Inferior parietal cortex (tissue), 1 donor: ENCODE data around the gene TMUB2.

ENCODE experiments used
- DNase-seq: peaks from one replicate; pipeline ENCODE4 v3.0.0-alpha.2; 2016; ENCODE audit errors: extremely low spot score

The TMUB2 gene

DNA sequence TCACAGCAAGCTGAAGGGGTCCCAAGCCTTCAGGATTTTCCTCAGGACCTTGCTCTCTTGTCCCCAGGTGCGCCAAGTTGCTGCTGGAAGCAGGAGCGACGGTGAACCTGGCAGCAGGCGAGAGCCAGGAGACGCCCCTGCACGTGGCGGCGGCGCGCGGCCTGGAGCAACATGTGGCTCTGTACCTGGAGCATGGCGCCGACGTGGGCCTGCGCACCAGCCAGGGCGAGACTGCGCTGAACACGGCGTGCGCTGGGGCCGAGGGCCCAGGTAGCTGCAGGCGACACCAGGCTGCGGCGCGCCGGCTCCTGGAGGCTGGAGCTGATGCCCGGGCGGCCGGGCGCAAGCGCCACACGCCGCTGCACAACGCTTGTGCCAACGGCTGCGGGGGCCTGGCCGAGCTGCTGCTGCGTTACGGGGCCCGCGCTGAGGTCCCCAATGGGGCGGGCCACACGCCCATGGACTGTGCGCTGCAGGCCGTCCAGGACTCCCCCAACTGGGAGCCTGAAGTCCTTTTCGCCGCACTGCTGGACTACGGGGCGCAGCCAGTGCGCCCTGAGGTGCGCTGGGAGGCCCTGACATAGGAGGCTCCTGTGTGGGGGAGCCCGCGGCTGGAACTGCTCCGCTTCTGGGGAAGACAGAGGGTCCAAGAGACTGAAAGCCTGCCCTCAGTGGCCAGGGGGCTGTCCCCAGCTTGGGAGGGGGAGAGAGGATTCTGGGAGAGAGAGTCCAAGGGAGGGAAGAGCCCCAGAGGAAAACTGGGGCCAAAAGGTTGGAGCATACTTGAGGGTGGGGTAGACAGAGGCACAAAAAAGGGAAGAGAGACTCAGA lies 9.9 kb upstream of the TMUB2 start:
- DNase-seq = no peak

DNA sequence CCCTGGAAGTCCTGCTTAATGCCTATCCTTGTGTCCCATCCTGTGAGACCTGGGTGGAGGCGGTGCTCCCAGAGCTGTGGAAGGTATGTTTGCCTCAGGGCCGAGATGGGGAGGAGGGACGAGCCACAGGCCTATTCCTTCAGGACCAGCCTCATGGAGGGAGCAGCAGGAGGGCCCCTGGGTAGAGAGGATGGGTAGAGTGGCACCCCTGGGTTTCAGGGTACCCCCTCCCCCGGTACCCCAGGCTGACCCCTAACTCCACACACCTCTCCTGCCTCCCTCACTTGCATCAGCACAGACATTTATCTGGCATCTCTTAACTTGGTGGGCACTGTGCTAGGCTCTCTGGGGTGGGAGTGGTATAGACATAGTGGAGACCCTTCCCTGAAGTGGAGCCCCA lies 9.1 kb upstream of the TMUB2 start:
- no peak for DNase-seq

DNA sequence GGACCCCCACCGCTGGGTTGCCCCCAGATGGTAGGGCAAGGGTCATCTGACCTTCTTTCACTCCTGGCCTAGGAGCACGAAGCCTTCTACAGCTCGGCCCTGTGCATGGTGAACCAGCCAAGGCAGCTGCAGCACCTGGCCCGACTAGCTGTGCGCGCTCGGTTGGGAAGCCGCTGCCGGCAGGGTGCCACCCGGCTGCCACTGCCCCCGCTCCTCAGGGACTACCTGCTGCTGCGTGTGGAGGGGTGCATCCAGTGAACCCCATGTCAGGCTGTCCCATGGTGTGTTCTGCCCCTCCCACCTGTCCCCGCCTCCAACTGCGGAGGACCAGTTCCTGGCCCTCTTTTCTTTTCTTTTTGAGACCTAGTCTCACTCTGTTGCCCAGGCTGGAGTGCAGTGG lies 8.6 kb upstream of the TMUB2 start:
- DNase-seq = no peak

DNA sequence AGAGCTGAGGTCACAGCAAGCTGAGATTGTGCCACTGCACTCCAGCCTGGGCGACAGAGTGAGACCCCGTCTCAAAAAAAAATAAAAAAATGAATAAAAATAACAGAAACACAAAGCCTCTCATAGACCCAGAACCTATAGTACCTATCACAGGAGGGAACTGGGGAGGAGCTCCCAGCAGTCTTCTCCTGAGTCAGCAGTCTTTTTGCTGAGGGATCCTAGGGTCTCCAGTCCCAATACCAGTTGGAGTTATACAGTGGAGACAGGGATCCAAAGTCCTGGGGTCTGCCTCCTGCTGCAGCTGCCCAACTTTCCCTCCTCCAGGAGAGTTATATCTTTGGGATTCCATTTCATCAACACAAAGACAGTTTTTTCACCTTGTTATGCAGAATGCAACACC lies 3.7 kb upstream of the TMUB2 start:
- DNase-seq = no peak

DNA sequence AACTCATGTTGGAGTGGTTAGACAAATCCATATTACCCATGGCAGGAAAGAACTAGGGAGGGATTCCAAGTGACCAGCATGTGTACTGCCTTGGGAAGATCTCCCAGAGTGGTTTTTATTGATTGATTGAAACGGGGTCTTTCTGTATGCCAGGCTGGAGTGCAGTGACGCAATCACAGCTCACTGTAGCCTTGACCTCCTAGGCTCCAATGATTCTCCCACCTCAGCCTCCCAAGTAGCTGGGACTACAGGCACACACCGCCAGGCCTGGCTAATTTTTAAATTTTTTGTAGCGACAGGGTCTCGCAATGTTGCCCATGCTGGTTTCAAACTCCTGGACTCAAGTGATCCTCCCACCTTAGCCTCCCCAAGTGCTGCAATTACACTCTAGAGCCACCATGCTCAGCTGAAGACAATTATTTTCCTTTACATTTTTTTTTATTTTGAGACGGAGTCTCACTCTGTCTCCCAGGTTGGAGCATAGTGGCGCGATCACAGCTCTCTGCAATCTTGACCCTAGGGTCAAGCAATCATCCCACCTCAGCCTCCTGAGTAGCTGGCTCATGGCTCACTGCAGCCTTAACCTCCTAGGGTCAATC lies 2.5 kb upstream of the TMUB2 start:
- DNase-seq = no peak

DNA sequence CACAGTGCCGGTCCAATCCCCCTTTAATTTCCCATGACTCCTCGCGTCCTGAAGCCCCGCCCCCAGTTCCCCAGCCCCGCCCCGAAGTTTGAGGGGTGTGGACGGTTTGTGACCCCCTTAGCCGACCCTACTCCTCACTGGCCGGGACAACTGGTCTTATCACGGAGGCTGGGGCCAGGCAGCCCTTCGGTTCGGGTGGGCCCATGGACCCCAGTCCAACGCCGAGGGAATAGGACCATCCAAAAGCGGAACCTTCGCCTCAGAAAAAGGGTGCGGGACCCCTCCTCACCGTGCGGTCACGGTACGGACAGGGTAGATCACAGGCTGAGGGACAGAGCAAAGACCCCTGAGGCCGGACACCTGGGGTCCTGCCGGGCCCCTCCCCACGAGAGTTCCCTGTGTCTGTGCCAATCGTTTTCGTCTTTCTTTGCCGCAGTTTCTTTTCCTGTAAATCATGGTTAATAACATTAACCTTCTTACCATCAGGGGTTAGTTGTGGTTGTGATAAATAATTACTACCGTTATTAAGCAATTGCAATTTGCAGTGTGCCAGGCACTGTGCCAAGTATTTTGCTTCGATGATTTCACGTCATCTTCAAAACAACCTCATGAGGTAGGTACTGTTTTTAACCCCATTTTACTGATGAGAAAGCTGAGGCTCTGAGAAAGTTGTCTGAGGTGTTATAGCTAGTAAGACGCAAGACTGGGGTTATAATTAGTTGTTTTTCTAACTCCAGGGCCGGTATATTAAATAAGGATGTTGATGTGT lies 543 bp downstream of the TMUB2 start:
- no peak for DNase-seq

DNA sequence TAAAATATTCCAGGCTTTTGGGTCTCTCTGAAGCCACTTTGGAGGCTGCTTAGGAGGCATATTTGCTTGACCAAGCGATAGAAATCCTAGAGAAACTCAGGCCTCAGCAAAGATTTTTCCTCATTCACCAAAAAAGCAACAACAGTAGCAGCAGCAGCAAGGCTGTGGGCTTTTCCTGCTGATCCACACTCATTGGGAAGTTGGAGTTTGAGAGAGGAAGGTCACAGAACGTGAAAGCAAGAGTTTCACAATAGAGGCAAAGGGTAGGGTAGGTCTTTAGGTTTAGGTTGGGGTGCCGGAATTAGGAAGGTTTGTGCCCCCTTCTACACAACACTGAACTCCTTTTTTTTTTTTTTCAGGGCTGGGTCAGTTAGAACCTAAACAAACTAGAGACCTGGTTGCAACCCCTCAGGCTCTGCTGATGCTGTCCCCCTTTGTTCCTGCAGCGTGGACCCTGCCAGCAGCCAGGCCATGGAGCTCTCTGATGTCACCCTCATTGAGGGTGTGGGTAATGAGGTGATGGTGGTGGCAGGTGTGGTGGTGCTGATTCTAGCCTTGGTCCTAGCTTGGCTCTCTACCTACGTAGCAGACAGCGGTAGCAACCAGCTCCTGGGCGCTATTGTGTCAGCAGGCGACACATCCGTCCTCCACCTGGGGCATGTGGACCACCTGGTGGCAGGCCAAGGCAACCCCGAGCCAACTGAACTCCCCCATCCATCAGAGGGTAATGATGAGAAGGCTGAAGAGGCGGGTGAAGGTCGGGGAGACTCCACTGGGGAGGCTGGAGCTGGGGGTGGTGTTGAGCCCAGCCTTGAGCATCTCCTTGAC lies 2.0 kb downstream of the TMUB2 start:
- no peak for DNase-seq

DNA sequence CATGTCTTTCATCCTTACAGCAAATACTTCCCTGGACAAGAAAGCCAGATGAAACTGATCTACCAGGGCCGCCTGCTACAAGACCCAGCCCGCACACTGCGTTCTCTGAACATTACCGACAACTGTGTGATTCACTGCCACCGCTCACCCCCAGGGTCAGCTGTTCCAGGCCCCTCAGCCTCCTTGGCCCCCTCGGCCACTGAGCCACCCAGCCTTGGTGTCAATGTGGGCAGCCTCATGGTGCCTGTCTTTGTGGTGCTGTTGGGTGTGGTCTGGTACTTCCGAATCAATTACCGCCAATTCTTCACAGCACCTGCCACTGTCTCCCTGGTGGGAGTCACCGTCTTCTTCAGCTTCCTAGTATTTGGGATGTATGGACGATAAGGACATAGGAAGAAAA lies 3.7 kb downstream of the TMUB2 start:
- DNase-seq = no peak

DNA sequence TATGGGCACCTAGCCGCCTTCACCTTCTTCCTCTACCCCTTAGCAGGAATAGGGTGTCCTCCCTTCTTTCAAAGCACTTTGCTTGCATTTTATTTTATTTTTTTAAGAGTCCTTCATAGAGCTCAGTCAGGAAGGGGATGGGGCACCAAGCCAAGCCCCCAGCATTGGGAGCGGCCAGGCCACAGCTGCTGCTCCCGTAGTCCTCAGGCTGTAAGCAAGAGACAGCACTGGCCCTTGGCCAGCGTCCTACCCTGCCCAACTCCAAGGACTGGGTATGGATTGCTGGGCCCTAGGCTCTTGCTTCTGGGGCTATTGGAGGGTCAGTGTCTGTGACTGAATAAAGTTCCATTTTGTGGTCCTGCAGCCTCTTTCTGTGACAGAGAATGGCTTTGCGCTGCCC lies 4.6 kb downstream of the TMUB2 start:
- no peak for DNase-seq

DNA sequence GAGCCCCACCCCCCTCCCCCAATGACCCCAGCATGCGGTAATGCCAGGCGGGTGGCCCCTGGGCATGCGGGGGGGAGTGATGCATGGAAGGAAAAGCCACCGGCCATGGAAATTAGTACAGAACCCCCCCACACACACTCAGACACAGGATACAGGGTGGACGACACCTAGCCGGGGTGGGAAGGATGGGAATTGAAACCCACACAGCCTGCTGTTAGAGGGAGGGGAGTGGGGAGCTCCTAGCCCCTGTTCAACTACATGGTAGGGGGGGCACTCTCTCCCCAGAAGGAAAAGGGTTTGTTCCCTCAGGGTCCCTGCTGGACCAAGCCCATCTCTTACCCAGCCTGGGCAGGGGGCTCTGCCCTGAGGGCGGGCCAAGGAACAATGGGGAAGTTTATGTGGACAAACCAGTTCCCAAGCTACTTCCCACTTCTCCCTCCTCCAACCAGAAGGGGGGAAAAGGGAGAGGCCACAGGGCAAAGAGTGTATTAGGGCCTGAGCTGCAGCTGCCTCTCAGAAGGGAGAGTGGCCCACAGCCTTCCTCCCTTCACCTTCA lies 5.2 kb downstream of the TMUB2 start:
- DNase-seq = no peak

DNA sequence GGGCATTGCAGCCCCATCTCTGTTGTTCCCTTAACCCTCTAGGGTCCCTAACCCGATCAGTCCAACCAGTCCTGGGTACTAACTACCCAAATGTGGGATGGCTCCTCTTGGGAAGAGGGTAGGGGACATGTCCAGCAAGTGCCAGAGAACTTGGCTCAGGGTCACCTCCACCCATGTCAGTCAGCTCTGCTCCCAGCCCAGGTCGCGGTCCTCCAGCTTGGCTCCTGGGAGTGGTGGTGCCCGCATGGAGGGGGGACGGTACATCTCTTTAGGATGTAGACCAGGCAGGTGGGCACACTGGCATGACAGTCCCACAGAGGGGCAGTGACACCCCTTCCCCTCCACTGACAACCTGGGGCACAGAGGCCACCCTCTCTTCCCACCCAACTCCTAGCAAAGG lies 6.0 kb downstream of the TMUB2 start:
- no peak for DNase-seq

DNA sequence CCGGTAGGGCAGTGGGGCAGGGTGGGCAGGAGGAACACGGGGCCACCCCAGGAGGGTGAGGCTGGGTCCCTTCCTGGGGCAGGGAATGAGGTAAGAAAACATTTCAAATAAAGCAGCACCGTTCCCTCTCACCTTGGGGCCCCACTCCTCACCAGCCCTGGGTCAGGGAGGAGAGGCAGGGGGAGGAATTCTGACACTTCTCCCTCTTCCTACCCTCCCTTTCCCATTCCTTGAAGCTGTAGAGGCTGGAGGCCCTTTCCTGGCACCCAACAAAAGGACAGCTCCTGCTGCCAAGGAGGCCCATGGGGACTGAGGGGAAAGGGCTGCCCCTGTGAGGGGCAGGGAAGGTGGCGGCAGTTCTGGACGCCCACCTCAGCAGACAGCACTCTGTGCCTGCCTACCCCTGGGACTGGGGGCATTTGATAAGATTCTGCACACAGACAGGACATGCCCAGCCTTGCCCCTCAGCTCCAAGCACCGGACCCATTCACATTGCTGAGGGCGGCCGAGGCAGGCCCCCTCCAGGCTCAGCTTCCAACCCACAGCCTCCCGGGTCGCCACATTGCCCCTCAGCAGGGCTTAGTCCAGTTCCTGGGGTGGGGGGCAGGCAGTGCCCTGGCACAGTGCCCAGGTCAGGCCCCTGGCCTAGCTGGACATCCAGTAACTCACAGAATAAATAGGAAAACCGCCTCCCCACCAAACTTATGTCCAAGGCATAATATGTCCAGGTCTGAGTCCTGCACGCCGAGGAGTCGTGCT lies 6.7 kb downstream of the TMUB2 start:
- DNase-seq = no peak

DNA sequence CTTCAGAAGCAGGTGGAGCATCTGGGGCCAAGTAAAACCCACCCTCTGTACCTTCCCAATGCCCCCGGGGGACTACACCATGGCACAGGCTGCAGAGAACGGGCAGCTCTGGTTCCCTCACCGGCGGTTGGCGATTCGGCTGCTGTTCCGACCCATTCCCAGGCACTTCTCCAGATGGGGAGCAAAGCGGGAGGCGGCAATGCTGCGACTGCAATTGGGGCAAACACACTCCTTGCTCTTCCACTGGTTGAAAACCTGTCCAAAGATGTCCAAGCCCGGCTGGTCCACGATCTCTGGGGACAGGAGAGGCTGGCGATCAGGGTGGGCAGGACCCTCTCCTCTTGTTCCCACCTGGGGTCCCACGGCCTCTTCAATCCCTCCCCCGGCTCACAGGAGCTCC lies 10.3 kb downstream of the TMUB2 start:
- DNase-seq = no peak

DNA sequence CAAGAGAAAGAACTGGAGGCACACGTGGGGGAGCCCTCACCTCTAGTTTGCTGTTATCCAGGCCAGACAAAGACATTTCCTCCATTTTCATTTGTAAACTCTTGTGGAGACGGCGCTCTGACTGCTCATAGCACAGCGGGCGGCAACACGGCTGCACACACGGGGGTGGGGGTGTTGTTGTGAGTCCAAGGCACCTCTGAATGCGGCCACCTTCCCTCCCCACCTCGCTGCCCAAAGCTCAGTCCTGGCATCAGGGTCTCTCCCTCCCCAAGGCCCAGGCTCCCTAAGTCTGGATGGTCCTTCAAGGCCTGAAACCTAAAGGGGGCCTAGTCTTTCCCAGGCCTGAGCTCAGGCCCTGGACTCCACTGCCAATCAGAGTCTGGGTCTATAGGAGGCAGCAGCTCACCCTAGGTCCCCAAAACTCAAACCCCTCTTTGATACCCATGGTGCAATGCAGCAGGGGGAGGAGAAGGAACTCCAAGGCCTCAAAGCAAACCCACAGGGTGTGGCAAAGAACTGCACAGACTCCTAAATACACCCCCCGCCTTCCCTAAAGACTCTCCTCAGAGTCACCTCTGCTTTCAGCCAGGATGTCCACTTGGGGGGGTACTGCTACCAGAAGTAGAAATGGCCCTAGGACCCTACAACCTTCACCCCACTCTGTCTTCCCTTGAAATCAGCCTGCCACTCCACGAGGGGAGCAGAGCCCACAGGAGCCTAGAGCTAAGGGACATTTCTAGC lies 11.4 kb downstream of the TMUB2 start:
- DNase-seq = peak; percentile 40

DNA sequence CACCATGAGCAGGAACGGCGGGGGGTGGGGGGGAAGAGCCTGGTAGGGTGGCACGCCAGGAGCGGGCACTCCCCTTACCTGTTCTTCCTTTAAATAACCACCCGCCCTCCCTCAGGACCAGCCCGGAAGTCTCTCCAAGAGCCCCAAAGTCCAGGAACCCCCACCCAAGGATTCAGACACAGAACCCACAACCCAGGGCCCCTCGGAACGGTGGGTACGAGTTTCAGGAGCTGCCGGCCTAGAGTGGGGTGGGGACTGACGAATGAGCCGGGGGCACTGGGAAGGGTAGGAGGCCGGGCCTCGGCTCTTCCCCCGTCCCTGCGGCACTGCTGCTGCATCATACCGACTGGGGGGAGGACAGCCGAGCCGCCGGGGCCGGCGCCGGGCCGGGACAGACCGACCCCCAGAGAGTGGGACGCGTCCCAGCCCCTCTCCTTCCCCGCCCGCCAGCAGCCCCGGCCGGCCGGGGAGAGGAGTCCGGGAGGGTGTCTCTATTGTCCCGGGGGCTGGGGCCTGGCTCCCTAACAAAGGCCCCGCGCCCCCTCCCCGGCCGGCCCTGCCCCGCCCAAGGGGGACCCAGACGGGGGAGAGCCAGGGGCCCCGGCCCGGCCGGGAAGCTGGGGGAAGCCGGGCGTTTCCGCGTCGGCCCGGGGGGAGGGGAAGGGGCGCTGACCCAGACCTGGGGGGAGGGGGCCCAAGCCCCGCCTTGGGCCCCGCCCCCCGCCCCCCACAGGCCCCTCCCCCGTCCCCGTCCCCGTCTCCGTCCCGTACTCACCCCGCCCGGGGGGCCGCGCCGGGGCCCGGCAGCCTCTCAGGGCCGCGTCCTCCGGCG lies 12.2 kb downstream of the TMUB2 start:
- no peak for DNase-seq

DNA sequence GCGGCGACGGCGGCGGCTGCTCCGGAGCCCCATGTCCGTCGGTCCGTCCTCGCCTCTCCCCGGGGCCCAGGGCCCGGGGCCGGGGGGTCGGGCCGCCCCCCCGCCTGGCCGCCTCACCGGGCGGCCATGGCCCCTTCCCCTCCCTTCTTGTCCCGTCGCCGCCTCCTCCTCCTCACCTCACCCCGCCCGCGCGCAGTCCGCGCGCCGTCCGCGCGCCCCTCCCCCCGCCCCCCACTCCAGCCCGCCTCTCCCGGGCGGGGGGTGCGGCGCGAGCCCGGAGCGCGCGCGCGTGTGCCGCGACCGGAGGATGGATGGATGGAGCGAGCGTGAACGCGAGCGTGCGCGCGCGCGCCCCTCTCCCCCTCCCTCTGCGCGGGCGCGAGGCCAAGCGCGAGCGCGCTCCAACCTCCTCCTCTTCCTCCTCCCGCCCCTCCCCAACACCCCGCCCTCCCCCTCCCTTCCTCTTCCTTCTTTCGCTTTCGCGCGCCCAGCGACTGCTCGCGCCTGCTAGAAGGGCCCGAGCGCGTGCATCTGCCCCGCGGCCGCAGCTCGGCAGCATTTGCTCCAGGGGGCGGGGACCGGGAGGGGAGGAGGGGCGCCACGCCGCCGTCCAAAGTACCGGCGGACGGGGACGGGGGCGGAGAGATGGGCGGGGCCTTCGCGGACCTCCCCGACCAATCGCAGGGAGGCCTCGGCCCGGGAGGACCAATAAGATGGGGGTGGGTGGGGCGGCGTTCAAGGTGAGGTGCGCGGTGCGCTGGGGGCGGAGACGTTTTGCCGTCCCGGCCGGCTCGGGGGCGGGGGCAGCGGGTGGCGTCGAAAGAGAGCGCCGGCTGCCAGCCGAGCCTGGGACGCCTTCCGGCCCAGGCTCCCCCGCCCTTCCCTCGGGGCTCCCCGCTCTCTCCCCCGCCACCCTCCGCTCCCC lies 13.0 kb downstream of the TMUB2 start, which contains the start of gene ATXN7L3:
Gene ATXN7L3, minus strand, starts transcription at position 332 of the 925 bp plus-strand sequence. CDS start 1,814 bp downstream, outside the sequence.
- DNase-seq = peak; percentile 82

DNA sequence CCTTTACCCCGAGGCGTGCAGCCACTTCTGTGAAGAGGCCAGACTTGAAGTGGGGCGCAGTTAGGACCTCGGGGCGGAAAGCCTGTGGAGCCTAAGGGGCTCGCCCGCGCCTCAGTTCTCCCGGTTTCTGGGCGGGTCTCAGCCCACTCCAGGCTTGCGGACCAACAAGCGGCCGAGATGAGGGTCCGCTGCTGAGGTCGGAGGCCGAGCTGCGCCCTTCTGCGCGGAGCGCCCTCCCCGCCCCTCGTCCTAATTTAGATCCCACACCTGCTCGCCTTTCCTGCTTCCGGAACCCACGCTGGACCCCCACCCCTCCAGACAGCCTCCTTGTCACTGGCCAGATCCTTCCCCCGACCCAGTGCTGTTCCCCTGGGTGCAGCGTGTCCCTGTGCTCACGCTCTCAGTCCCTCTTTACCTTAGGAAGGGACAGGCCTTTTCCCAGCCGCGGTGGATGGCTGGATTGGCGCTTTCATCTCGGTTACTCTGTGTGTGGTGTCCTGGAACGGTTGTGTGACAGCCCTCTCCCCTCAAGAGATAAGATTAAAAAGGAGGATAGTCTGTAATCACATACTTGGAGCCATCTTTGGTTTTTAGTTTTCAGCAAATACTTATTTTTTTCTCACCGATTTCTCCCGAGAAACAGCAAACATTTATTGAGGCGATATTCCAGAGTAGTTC lies 13.8 kb downstream of the TMUB2 start:
- no peak for DNase-seq
